Kidney (tissue), 14 donors: Measurements from ENCODE around the gene KIRREL3. TPM values are rescaled to one million over a fixed set of nuclear protein-coding genes. Genes with fewer than 3 reads are reported as not detected.

Experiments used
- DNase-seq, 5 donors: peaks; one replicate each; pipeline ENCODE4 v3.0.0-alpha.2; 2013 to 2020
- FAIRE-seq: peaks from 2 replicates; lab custom pipeline; 2012; peaks lifted over from hg19 to GRCh38; lab: Jason Lieb, UNC
- H3K27ac ChIP-seq, 2 donors: one replicate each; pipeline ENCODE4 v1.7.0; 2013; ENCODE audit warnings: low read depth in 2 of 2, low read length in 2 of 2, inconsistent platforms in 1 of 2
- H3K27me3 ChIP-seq: one replicate; pipeline ENCODE4 v1.7.1; 2013; ENCODE audit warnings: low read length, inconsistent platforms; ENCODE audit not compliant: control insufficient read depth, insufficient read depth
- H3K36me3 ChIP-seq, 3 donors: one replicate each; pipeline versions ENCODE4 v1.7.0 to v1.7.1; 2013; ENCODE audit warnings: low read length in 3 of 3, control low read depth in 1 of 3, inconsistent platforms in 1 of 3; ENCODE audit not compliant: insufficient read depth in 3 of 3, control insufficient read depth in 2 of 3
- H3K4me1 ChIP-seq, 3 donors: one replicate each; pipeline versions ENCODE4 v1.7.0 to v1.7.1; 2013; ENCODE audit warnings: low read length in 3 of 3, inconsistent platforms in 1 of 3, low read depth in 1 of 3; ENCODE audit not compliant: control insufficient read depth in 2 of 3, insufficient read depth in 2 of 3
- H3K4me3 ChIP-seq, 3 donors: one replicate each; pipeline versions ENCODE4 v1.7.0 to v1.8.1; 2013; ENCODE audit warnings: low read length in 3 of 3, control low read depth in 1 of 3, inconsistent platforms in 1 of 3
- H3K9ac ChIP-seq, 3 donors: one replicate each; pipeline versions ENCODE4 v1.7.0 to v1.7.1; 2013; ENCODE audit warnings: low read length in 3 of 3, control low read depth in 1 of 3, inconsistent platforms in 1 of 3
- H3K9me3 ChIP-seq, 3 donors: one replicate each; pipeline versions ENCODE4 v1.7.0 to v1.7.1; 2013; ENCODE audit warnings: low read length in 3 of 3, control low read depth in 1 of 3, inconsistent platforms in 1 of 3; ENCODE audit not compliant: control insufficient read depth in 2 of 3, insufficient read depth in 1 of 3
- CTCF ChIP-seq: IDR thresholded peaks from 3 replicates; pipeline ENCODE4 v1.5.1; 2012; ENCODE audit warnings: mild to moderate bottlenecking, moderate library complexity, borderline replicate concordance; ENCODE audit not compliant: insufficient read depth; ENCODE audit errors: extremely low read depth
- intact Hi-C: fragments of 100-400 bp; cut with DNase I; formaldehyde crosslinking; loops from one replicate; pipeline ENCODE4 v1.11.1; 2022
- polyA plus RNA-seq: library from polyadenylated mRNA; stranded (reverse); fragments of 350-450 nt; fragmentation: Illumina TruSeq; extraction: RNeasy Lipid Tissue Mini Kit (QIAGEN cat#74804); gene quantifications from one replicate; pipeline ENCODE4 v1.2.3, GENCODE V29; 2014; ENCODE audit warnings: low read depth, low replicate concordance; ENCODE audit not compliant: insufficient read depth
- total RNA-seq: library from RNA; stranded (reverse); fragmentation: NEBNext Ultra II Directional; extraction: Animal tissue kit (Norgen Biotek cat#: 25700); gene quantifications from one replicate; pipeline ENCODE4 v1.2.1, GENCODE V29; 2021
- donor health status: control.
- donor health status: control.
- donor health status: control.
- donor health status: control.
- donor health status: control.
- donor health status: DM: yes; HTN: yes; CAD: no.
- donor health status: Normal renal cell carcinoma (clear cell type).

Gene KIRREL3
- total and polyA plus RNA-seq, 2 donors from 2014 or later = 0.19 to 0.22 TPM

- Histone ChIP-seq H3K36me3 (no peaks in the 10 kb centered on the region), H3K9ac (no peak overlapping the region), H3K27ac (no peak overlapping the region), H3K9me3 (peaks cover 0 to under 1% (median 0%) of the 10 kb centered on the region in 3 donors), H3K4me3 (no peak overlapping the region), H3K27me3 (no peaks in the 10 kb centered on the region), H3K4me1 (no peaks in the 10 kb centered on the region)
- DNase-seq (no peak), FAIRE-seq (no peak)
- TF ChIP-seq CTCF = no peak
- intact Hi-C loops = no loop called here
Measured at GRCh38 chr11:126901783-126902182, 98.8 kb downstream of the KIRREL3 start.

GRCh38 chr11:126899961-126900748 lies 100.4 kb downstream of the KIRREL3 start:
- H3K9me3 ChIP-seq = peaks cover 0 to 8% (median 0%) of the 10 kb centered on the region in 3 donors
- no peak overlapping the region for H3K27ac ChIP-seq
- no peak for TF ChIP-seq CTCF
- DNase-seq (no peak), FAIRE-seq (no peak)
- H3K27me3 ChIP-seq = no peaks in the 10 kb centered on the region
- no peaks in the 10 kb centered on the region for H3K36me3 ChIP-seq
- no peak overlapping the region for H3K9ac ChIP-seq
- no peaks in the 10 kb centered on the region for H3K4me1 ChIP-seq
- no peak overlapping the region for H3K4me3 ChIP-seq
- intact Hi-C loops = no loop called here

- Histone ChIP-seq H3K36me3 (no peaks in the 10 kb centered on the region), H3K9ac (no peak overlapping the region), H3K4me1 (no peaks in the 10 kb centered on the region), H3K4me3 (no peak overlapping the region), H3K27ac (no peak overlapping the region), H3K27me3 (no peaks in the 10 kb centered on the region), H3K9me3 (peaks cover 0 to 8% (median 0%) of the 10 kb centered on the region in 3 donors)
- intact Hi-C loops = no loop called here
- DNase-seq = no peak
- TF ChIP-seq CTCF = no peak
- FAIRE-seq = no peak
Measured at GRCh38 chr11:126898802-126899201, 101.8 kb downstream of the KIRREL3 start.
